Measurements from ENCODE around the gene CSHL1. TPM values are rescaled to one million over a fixed set of nuclear protein-coding genes. Genes with fewer than 3 reads are reported as not detected.
"Not testable (repeated sequence)": the region's sequence is repeated elsewhere in the genome, so short reads cannot be mapped to it uniquely, and the experiment has no call there.

Gene CSHL1
- total RNA-seq, 1 donor from 2014 or later, result not detected

GRCh38 chr17:63889026-63889848, 21.8 kb downstream of the CSHL1 start:
- not testable (repeated sequence) for DNase-seq (ENCODE audit: low spot score)

- DNase-seq (ENCODE audit: low spot score), result not testable (repeated sequence)
These were observed 25.9 kb downstream of the CSHL1 start for GRCh38 chr17:63885119-63885518.

GRCh38 chr17:63882626-63883126, 28.4 kb downstream of the CSHL1 start:
- DNase-seq (ENCODE audit: low spot score), result not testable (repeated sequence)

GRCh38 chr17:63881935-63882601, 29.0 kb downstream of the CSHL1 start, which contains the start of gene GH2:
Gene GH2, minus strand, starts transcription at chr17:63881944. Its CDS starts 143 bp downstream, at chr17:63881801.
- peak; percentile 51 for DNase-seq (ENCODE audit: low spot score)

- DNase-seq (ENCODE audit: low spot score), result not testable (repeated sequence)
These were observed 29.7 kb downstream of the CSHL1 start for GRCh38 chr17:63881337-63881736.

GRCh38 chr17:63880706-63881105, 30.4 kb downstream of the CSHL1 start:
- DNase-seq (ENCODE audit: low spot score), result no peak

- DNase-seq (ENCODE audit: low spot score), result not testable (repeated sequence)
These were observed 32.6 kb downstream of the CSHL1 start for GRCh38 chr17:63878413-63878812.

GRCh38 chr17:63874693-63875092, 36.4 kb downstream of the CSHL1 start:
- DNase-seq (ENCODE audit: low spot score), result not testable (repeated sequence)

GRCh38 chr17:63874061-63874626, 36.9 kb downstream of the CSHL1 start:
- not testable (repeated sequence) for DNase-seq (ENCODE audit: low spot score)

GRCh38 chr17:63873577-63873976, 37.5 kb downstream of the CSHL1 start, which contains the start of gene CSH2:
Gene CSH2, minus strand, starts transcription at chr17:63873677. Its CDS starts 63 bp downstream, at chr17:63873614.
- not testable (repeated sequence) for DNase-seq (ENCODE audit: low spot score)

- not testable (repeated sequence) for DNase-seq (ENCODE audit: low spot score)
These were observed 39.3 kb downstream of the CSHL1 start for GRCh38 chr17:63871646-63872365.

GRCh38 chr17:63870292-63870665, 40.8 kb downstream of the CSHL1 start:
- not testable (repeated sequence) for DNase-seq (ENCODE audit: low spot score)

GRCh38 chr17:63869491-63870291, 41.4 kb downstream of the CSHL1 start:
- not testable (repeated sequence) for DNase-seq (ENCODE audit: low spot score)

GRCh38 chr17:63866625-63867024, 44.4 kb downstream of the CSHL1 start:
- not testable (repeated sequence) for DNase-seq (ENCODE audit: low spot score)

Other genes starting within 250 kb of the CSHL1 start
- 13.8 TPM for gene LIMD2, start 211.1 kb downstream of the CSHL1 start, total RNA-seq
- gene STRADA, start 169.5 kb downstream of the CSHL1 start, total RNA-seq, result 58.6 TPM
- gene CCDC47, start 137.7 kb downstream of the CSHL1 start, total RNA-seq, result 94.9 TPM
- 185 TPM for gene DDX42, start 137.1 kb downstream of the CSHL1 start, total RNA-seq
- gene PSMC5, start 83.8 kb downstream of the CSHL1 start, total RNA-seq, result 121 TPM
- gene FTSJ3, start 83.6 kb downstream of the CSHL1 start, total RNA-seq, result 56.7 TPM
- 90.6 TPM for gene SMARCD2, start 68.6 kb downstream of the CSHL1 start, total RNA-seq
- gene CSH2, start 37.6 kb downstream of the CSHL1 start, total RNA-seq, result not detected
- gene GH2, start 29.3 kb downstream of the CSHL1 start, total RNA-seq, result not detected
- not detected for gene CSH1, start 14.7 kb downstream of the CSHL1 start, total RNA-seq
- gene GH1, start 7.6 kb upstream of the CSHL1 start, total RNA-seq, result not detected
- 12.5 TPM for gene CD79B, start 21.1 kb upstream of the CSHL1 start, total RNA-seq
- 2.2 TPM for gene SCN4A, start 61.7 kb upstream of the CSHL1 start, total RNA-seq
- gene PRR29, start 87.1 kb upstream of the CSHL1 start, total RNA-seq, result 3.5 TPM
- 39.0 TPM for gene ICAM2, start 109.4 kb upstream of the CSHL1 start, total RNA-seq
- gene ERN1, start 218.9 kb upstream of the CSHL1 start, total RNA-seq, result 49.2 TPM